Stimulated activated effector memory CD8-positive, alpha-beta T cell treated with anti-CD3 and anti-CD28 coated beads, Interleukin-12 subunit alpha, Interleukin-12 subunit beta, amount 100 ng/mL, for 72 hours (primary cell): Measurements from ENCODE around the gene CRMP1.

Experiments
- ATAC-seq: fragments of 150-1000 bp; cut with Tn5 transposase; 2 replicates; pipeline ENCODE4 v1.10.0; 2021
- DNase-seq, 2 donors: peaks; one replicate each; pipeline ENCODE4 v3.0.0; 2021 to 2022; ENCODE audit warnings: low spot score in 2 of 2
- H3K27ac Mint-ChIP-seq: one replicate; pipeline ENCODE4 v1.8.0; 2022; ENCODE audit warnings: mild to moderate bottlenecking, mixed read lengths
- H3K36me3 Mint-ChIP-seq: one replicate; pipeline ENCODE4 v1.8.0; 2022; ENCODE audit warnings: mild to moderate bottlenecking, mixed read lengths
- H3K4me1 Mint-ChIP-seq: one replicate; pipeline ENCODE4 v1.8.0; 2022; ENCODE audit warnings: mixed read lengths
- H3K4me3 Mint-ChIP-seq: one replicate; pipeline ENCODE4 v1.8.0; 2022; ENCODE audit warnings: mild to moderate bottlenecking, mixed read lengths
- H3K9me3 Mint-ChIP-seq: one replicate; pipeline ENCODE4 v1.8.0; 2022; ENCODE audit warnings: mixed read lengths

The CRMP1 gene

GRCh38 chr4:5885733-5886132 is 7.2 kb downstream of the CRMP1 start:
- Mint-ChIP-seq H3K9me3 (no peaks in the 10 kb centered on the region), H3K4me1 (peaks cover 14% of the 10 kb centered on the region), H3K4me3 (no peak overlapping the region), H3K36me3 (no peaks in the 10 kb centered on the region), H3K27ac (no peak overlapping the region)
- no peak for DNase-seq
- ATAC-seq: no peak

- H3K36me3 Mint-ChIP-seq: no peaks in the 10 kb centered on the region
- H3K4me1 Mint-ChIP-seq: peaks cover 9% of the 10 kb centered on the region
- H3K9me3 Mint-ChIP-seq: no peaks in the 10 kb centered on the region
- H3K4me3 Mint-ChIP-seq: no peak overlapping the region
- DNase-seq (no peak), ATAC-seq (no peak)
- no peak overlapping the region for H3K27ac Mint-ChIP-seq
Observed at GRCh38 chr4:5884796-5885195, 8.1 kb downstream of the CRMP1 start.

- DNase-seq: no peak
- ATAC-seq: no peak
- H3K27ac Mint-ChIP-seq: no peak overlapping the region
Observed at GRCh38 chr4:5883916-5884315, 9.0 kb downstream of the CRMP1 start.

GRCh38 chr4:5882947-5883346 is 9.9 kb downstream of the CRMP1 start:
- ATAC-seq (no peak), DNase-seq (no peak)
- no peaks in the 10 kb centered on the region for H3K36me3 Mint-ChIP-seq
- H3K9me3 Mint-ChIP-seq: no peaks in the 10 kb centered on the region
- no peaks in the 10 kb centered on the region for H3K4me1 Mint-ChIP-seq
- no peak overlapping the region for H3K27ac Mint-ChIP-seq
- no peak overlapping the region for H3K4me3 Mint-ChIP-seq

More at GRCh38 chr4:5883916-5884315, 9.0 kb downstream of the CRMP1 start:
- no peaks in the 10 kb centered on the region for H3K36me3 Mint-ChIP-seq
- H3K4me3 Mint-ChIP-seq: no peak overlapping the region
- peaks cover 3% of the 10 kb centered on the region for H3K4me1 Mint-ChIP-seq
- no peaks in the 10 kb centered on the region for H3K9me3 Mint-ChIP-seq

- Mint-ChIP-seq H3K4me3 (no peak overlapping the region), H3K9me3 (no peaks in the 10 kb centered on the region), H3K36me3 (no peaks in the 10 kb centered on the region), H3K27ac (no peak overlapping the region), H3K4me1 (no peaks in the 10 kb centered on the region)
- ATAC-seq (no peak), DNase-seq (no peak)
Observed at GRCh38 chr4:5881340-5881739, 11.5 kb downstream of the CRMP1 start.

GRCh38 chr4:5878359-5878758 is 14.5 kb downstream of the CRMP1 start:
- DNase-seq: no peak
- Mint-ChIP-seq H3K9me3 (no peaks in the 10 kb centered on the region), H3K27ac (no peak overlapping the region), H3K4me1 (no peaks in the 10 kb centered on the region), H3K36me3 (no peaks in the 10 kb centered on the region), H3K4me3 (no peak overlapping the region)
- ATAC-seq: no peak

- DNase-seq (no peak), ATAC-seq (no peak)
- H3K4me3 Mint-ChIP-seq: no peak overlapping the region
- H3K9me3 Mint-ChIP-seq: no peaks in the 10 kb centered on the region
- no peak overlapping the region for H3K27ac Mint-ChIP-seq
- no peaks in the 10 kb centered on the region for H3K4me1 Mint-ChIP-seq
- H3K36me3 Mint-ChIP-seq: no peaks in the 10 kb centered on the region
Observed at GRCh38 chr4:5877392-5877791, 15.5 kb downstream of the CRMP1 start.

GRCh38 chr4:5874811-5875449 is 18.0 kb downstream of the CRMP1 start:
- H3K9me3 Mint-ChIP-seq: no peaks in the 10 kb centered on the region
- ATAC-seq (no peak), DNase-seq (no peak)
- H3K36me3 Mint-ChIP-seq: no peaks in the 10 kb centered on the region
- no peak overlapping the region for H3K4me3 Mint-ChIP-seq
- no peak overlapping the region for H3K27ac Mint-ChIP-seq
- no peaks in the 10 kb centered on the region for H3K4me1 Mint-ChIP-seq

- DNase-seq (no peak), ATAC-seq (no peak)
- Mint-ChIP-seq H3K9me3 (no peaks in the 10 kb centered on the region), H3K36me3 (no peaks in the 10 kb centered on the region), H3K4me3 (no peak overlapping the region), H3K27ac (no peak overlapping the region), H3K4me1 (peaks cover 15% of the 10 kb centered on the region)
Observed at GRCh38 chr4:5870701-5871100, 22.2 kb downstream of the CRMP1 start.

GRCh38 chr4:5869966-5870619 is 22.8 kb downstream of the CRMP1 start:
- H3K9me3 Mint-ChIP-seq: no peaks in the 10 kb centered on the region
- ATAC-seq (no peak), DNase-seq (no peak)
- H3K27ac Mint-ChIP-seq: no peak overlapping the region
- no peak overlapping the region for H3K4me3 Mint-ChIP-seq
- no peaks in the 10 kb centered on the region for H3K36me3 Mint-ChIP-seq
- peaks cover 18% of the 10 kb centered on the region for H3K4me1 Mint-ChIP-seq

GRCh38 chr4:5867866-5868265 is 25.0 kb downstream of the CRMP1 start:
- Mint-ChIP-seq H3K27ac (no peak overlapping the region), H3K9me3 (no peaks in the 10 kb centered on the region), H3K4me1 (peaks cover 26% of the 10 kb centered on the region), H3K4me3 (no peak overlapping the region), H3K36me3 (no peaks in the 10 kb centered on the region)
- ATAC-seq: no peak
- DNase-seq: no peak

GRCh38 chr4:5866841-5867813 is 25.8 kb downstream of the CRMP1 start:
- Mint-ChIP-seq H3K9me3 (no peaks in the 10 kb centered on the region), H3K4me1 (peaks cover 26% of the 10 kb centered on the region), H3K36me3 (no peaks in the 10 kb centered on the region), H3K4me3 (no peak overlapping the region), H3K27ac (no peak overlapping the region)
- ATAC-seq: no peak
- no peak for DNase-seq

GRCh38 chr4:5865896-5866599 is 26.8 kb downstream of the CRMP1 start:
- DNase-seq (peak in 1 of 2 donors; percentile 56), ATAC-seq (no peak)
- no peak overlapping the region for H3K4me3 Mint-ChIP-seq
- H3K36me3 Mint-ChIP-seq: no peaks in the 10 kb centered on the region
- H3K4me1 Mint-ChIP-seq: peaks cover 26% of the 10 kb centered on the region
- H3K27ac Mint-ChIP-seq: no peak overlapping the region
- no peaks in the 10 kb centered on the region for H3K9me3 Mint-ChIP-seq

- Mint-ChIP-seq H3K4me1 (peaks cover 26% of the 10 kb centered on the region), H3K4me3 (no peak overlapping the region), H3K9me3 (no peaks in the 10 kb centered on the region), H3K36me3 (no peaks in the 10 kb centered on the region), H3K27ac (peak overlapping the region; percentile 32)
- DNase-seq (peak; percentile 6 to 76), ATAC-seq (peak; percentile 88)
Observed at GRCh38 chr4:5863461-5864113, 29.3 kb downstream of the CRMP1 start.
